ENCODE data around the gene IFNL2. TPM values are rescaled to one million over a fixed set of nuclear protein-coding genes. Genes with fewer than 3 reads are reported as not detected.
A peak's percentile ranks its signal among the peaks of the same experiment; 100 is the strongest.

IFNL2 gene
- total and polyA plus RNA-seq, 8 donors = not detected

GRCh38 chr19:39297931-39298634 lies 29.9 kb downstream of the IFNL2 start:
- peak in 1 of 4 donors; percentile 81 for DNase-seq
- no peak for TF ChIP-seq CTCF (IDR thresholded peaks at IDR 0.05)

GRCh38 chr19:39299404-39299803 lies 31.2 kb downstream of the IFNL2 start:
- TF ChIP-seq CTCF (IDR thresholded peaks at IDR 0.05) = no peak
- intact Hi-C loops (cut with DNase I) = no loop called here
- no peak overlapping the region for H3K4me3 ChIP-seq

More at GRCh38 chr19:39297931-39298634, 29.9 kb downstream of the IFNL2 start:
- Histone ChIP-seq H3K36me3 (no peaks in the 10 kb centered on the region), H3K27ac (no peak overlapping the region), H3K4me3 (no peak overlapping the region), H3K27me3 (peaks cover 0 to 8% of the 10 kb centered on the region in 2 donors), H3K9me3 (no peaks in the 10 kb centered on the region), H3K4me1 (no peaks in the 10 kb centered on the region)
- intact Hi-C loops (cut with DNase I) = no loop called here
- peak; percentile 34 for ATAC-seq

GRCh38 chr19:39299832-39300231 lies 31.6 kb downstream of the IFNL2 start:
- intact Hi-C loops (cut with DNase I) = no loop called here
- H3K9me3 ChIP-seq = no peaks in the 10 kb centered on the region
- H3K4me1 ChIP-seq = no peaks in the 10 kb centered on the region
- no peak for DNase-seq
- ATAC-seq = no peak
- H3K27me3 ChIP-seq = peaks cover 0 to 11% of the 10 kb centered on the region in 2 donors
- no peak overlapping the region for H3K4me3 ChIP-seq
- no peak for TF ChIP-seq CTCF (IDR thresholded peaks at IDR 0.05)
- no peak overlapping the region for H3K27ac ChIP-seq
- no peaks in the 10 kb centered on the region for H3K36me3 ChIP-seq

More at GRCh38 chr19:39299404-39299803, 31.2 kb downstream of the IFNL2 start:
- Histone ChIP-seq H3K9me3 (no peaks in the 10 kb centered on the region), H3K27me3 (peaks cover 0 to 8% of the 10 kb centered on the region in 2 donors), H3K36me3 (no peaks in the 10 kb centered on the region), H3K4me1 (no peaks in the 10 kb centered on the region), H3K27ac (no peak overlapping the region)
- no peak for ATAC-seq
- no peak for DNase-seq

- no peak overlapping the region for H3K4me3 ChIP-seq
- H3K27ac ChIP-seq = no peak overlapping the region
- intact Hi-C loops (cut with DNase I) = no loop called here
- DNase-seq (no peak), ATAC-seq (no peak)
- H3K4me1 ChIP-seq = no peaks in the 10 kb centered on the region
- no peak for TF ChIP-seq CTCF (IDR thresholded peaks at IDR 0.05)
- no peaks in the 10 kb centered on the region for H3K9me3 ChIP-seq
- peaks cover 0 to 18% of the 10 kb centered on the region in 2 donors for H3K27me3 ChIP-seq
- H3K36me3 ChIP-seq = no peaks in the 10 kb centered on the region
These were observed 32.8 kb downstream of the IFNL2 start for GRCh38 chr19:39301021-39301420.

- intact Hi-C loops (cut with DNase I) = no loop called here
- ATAC-seq (no peak), DNase-seq (no peak)
- Histone ChIP-seq H3K9me3 (no peaks in the 10 kb centered on the region), H3K36me3 (no peaks in the 10 kb centered on the region), H3K27ac (no peak overlapping the region), H3K27me3 (peaks cover 0 to 18% of the 10 kb centered on the region in 2 donors), H3K4me3 (no peak overlapping the region), H3K4me1 (no peaks in the 10 kb centered on the region)
- TF ChIP-seq CTCF (IDR thresholded peaks at IDR 0.05) = no peak
These were observed 33.4 kb downstream of the IFNL2 start for GRCh38 chr19:39301562-39301961.
